ENCODE results near the gene GIT2.

GRCh38 chr12:110012137-110012536 lies 16.0 kb upstream of the GIT2 start:
- TF ChIP-seq EZH2 (IDR thresholded peaks at IDR 0.05; ENCODE audit: insufficient read depth, poor library complexity, severe bottlenecking): no peak
- TF ChIP-seq EZH2phosphoT487 (IDR thresholded peaks at IDR 0.05; ENCODE audit: insufficient read depth, low read depth): no peak
